ENCODE data around the gene FOXO3.

FOXO3 gene

DNA sequence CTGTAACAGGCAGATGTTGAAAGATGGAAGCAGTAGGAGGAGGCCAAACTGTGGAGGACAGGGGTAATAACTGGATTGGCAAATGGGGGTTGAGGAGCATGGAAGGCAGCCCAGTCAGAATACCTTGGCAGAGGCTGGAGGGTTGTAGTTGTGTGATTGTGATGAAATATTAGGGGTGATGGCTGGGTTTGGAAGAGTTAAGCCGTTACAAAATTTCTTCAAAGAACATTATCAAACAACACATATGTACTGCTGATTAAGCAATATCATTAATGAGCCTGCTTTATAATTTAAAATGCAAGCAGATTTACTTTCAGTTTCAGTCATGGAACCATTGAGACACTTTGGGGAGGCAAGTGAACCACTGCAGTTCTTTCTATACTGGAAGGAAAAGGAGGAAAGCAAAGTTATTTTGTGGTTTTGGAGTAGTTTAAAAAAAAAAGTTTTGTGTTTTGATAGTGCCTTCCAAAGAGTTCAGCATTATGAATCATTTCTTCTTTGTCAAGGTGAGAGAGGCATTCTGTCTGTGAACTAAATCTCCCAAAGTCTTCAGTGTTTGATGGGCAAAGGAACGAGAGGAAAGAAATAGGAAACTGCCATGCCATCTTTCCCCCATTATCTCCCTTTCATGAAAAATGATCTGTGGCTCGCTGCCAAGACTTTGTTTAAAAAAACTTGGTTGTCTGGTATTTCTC, 20.7 kb downstream of the FOXO3 start:
- TF ChIP-seq, protein P1, sequence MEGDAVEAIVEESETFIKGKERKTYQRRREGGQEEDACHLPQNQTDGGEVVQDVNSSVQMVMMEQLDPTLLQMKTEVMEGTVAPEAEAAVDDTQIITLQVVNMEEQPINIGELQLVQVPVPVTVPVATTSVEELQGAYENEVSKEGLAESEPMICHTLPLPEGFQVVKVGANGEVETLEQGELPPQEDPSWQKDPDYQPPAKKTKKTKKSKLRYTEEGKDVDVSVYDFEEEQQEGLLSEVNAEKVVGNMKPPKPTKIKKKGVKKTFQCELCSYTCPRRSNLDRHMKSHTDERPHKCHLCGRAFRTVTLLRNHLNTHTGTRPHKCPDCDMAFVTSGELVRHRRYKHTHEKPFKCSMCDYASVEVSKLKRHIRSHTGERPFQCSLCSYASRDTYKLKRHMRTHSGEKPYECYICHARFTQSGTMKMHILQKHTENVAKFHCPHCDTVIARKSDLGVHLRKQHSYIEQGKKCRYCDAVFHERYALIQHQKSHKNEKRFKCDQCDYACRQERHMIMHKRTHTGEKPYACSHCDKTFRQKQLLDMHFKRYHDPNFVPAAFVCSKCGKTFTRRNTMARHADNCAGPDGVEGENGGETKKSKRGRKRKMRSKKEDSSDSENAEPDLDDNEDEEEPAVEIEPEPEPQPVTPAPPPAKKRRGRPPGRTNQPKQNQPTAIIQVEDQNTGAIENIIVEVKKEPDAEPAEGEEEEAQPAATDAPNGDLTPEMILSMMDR (IDR thresholded peaks at IDR 0.05; ENCODE audit: control insufficient read depth, insufficient read depth, low read depth, low read length, missing control alignments): no peak
- no peak for DNase-seq (ENCODE audit: low read depth)
- peak overlapping the region; percentile 29 for H3K4me3 ChIP-seq (ENCODE audit: control insufficient read depth, low read depth, low read length)

DNA sequence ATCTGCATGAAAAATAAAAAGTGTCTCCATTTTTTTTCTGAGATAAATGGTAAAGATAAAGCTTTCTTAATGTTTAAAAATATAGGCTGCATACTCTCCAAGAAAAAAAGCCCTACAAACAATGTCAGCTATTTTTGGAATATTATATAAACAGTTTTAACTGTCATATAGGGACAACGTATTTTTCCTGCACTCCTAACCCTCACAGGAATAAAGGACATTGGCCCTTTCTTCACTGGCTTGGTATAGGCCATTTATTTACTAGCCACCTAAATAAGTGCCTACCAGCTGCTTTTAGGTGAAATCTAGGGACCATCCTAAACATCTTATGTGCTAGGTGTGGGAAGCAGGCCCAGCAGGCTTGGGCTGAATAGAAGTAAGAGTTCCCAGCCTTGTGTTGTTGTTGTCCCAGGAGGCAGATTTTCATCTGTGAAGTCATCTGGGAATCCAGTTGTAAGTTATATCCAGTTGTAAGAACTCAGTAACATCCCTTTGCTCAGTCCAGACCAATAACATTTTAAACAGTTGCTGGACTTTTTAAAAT, 21.3 kb downstream of the FOXO3 start:
- no peak overlapping the region for H3K4me3 ChIP-seq (ENCODE audit: control insufficient read depth, low read depth, low read length)
- TF ChIP-seq, protein P1 (IDR thresholded peaks at IDR 0.05; ENCODE audit: control insufficient read depth, insufficient read depth, low read depth, low read length, missing control alignments): no peak
- DNase-seq (ENCODE audit: low read depth): no peak

DNA sequence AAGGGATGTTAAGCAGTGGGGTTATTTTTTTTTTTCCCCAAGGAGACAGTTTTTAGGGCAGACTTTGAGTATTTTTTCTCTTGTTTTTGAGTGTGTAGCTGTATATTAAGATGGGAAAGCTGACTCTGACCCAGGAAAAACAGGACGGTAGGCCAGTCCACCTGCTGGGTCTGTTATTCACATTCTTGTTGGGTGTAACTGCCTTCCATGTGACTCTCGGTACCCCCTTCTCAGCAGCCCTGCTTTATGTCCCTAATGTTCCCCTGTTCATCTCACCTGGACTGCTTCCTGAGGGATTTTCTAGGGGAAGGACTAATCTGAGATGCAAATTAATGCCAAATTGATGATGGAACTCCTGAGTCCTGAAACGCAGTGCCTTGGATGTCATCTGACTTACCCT, 21.9 kb downstream of the FOXO3 start:
- TF ChIP-seq, protein P1 (IDR thresholded peaks at IDR 0.05; ENCODE audit: control insufficient read depth, insufficient read depth, low read depth, low read length, missing control alignments): no peak
- no peak overlapping the region for H3K4me3 ChIP-seq (ENCODE audit: control insufficient read depth, low read depth, low read length)
- DNase-seq (ENCODE audit: low read depth): no peak

DNA sequence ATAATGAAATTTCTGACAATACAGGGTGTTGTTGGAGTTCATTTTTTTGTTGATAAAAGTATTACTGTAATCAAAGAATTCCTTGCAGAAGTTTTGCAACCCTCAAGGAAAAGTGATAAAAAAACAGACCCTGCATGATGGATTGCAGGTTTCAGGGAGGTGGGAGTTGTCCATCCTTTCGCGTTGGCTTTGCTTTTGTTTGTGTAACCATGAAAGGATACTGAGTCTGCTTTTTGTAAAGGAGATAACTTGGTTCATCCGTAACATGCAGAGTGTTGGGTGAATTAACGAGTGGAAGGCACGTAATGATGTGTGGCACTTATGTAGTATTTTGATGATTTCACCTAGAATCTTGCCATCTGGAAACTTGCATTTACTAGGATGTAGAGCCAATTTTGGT, 23.6 kb downstream of the FOXO3 start:
- TF ChIP-seq, protein P1 (IDR thresholded peaks at IDR 0.05; ENCODE audit: control insufficient read depth, insufficient read depth, low read depth, low read length, missing control alignments): no peak
- H3K4me3 ChIP-seq (ENCODE audit: control insufficient read depth, low read depth, low read length): no peak overlapping the region
- no peak for DNase-seq (ENCODE audit: low read depth)

DNA sequence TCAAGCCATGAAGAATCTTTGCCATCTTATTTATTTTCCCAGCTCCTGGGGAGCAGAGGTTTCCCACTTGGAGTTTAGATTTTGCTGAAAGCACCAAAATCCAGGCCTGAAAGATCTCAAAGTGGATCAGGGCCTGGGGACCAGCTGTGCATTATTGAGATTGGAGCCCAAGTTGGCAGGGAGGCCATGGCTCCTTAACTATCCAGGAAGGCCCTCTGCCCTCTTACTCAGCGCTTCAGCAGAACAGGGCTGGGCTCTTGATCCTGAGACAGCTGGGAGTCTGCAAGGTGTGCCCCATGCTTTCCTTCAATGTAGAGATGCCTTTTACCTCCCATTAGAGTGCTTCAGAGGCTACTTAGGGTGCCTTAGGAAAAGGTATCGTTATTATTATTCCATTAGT, 24.6 kb downstream of the FOXO3 start:
- TF ChIP-seq, protein P1 (IDR thresholded peaks at IDR 0.05; ENCODE audit: control insufficient read depth, insufficient read depth, low read depth, low read length, missing control alignments): no peak
- DNase-seq (ENCODE audit: low read depth): no peak
- no peak overlapping the region for H3K4me3 ChIP-seq (ENCODE audit: control insufficient read depth, low read depth, low read length)

DNA sequence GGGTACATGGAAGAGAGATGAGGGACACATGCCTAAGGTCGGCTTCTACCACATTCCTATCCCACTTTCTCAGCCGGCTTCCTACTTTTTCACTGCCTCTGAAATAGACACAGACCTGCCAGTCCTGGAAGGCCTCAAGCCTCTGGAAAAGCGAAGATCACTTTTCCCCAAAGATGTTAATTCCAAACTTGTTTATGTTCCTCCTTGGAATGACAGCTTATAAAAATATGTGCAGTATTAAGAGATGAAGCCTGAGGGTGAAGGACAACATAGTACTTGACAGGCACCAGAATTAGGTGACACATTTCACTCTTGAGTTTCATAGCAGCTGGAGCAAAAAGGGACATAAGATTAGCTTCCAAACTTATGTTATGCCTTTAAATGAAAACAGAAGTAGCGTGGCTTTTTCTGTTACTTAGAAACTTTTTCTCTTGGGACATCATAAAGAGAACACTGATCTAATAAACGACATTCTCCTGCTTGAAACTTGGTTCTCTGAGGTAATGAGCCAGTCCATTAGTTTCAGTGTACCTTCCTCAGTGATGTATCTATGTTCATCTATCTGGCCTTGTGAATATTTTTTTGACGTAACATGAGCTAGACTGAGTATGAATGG, 25.3 kb downstream of the FOXO3 start:
- H3K4me3 ChIP-seq (ENCODE audit: control insufficient read depth, low read depth, low read length): no peak overlapping the region
- TF ChIP-seq, protein P1 (IDR thresholded peaks at IDR 0.05; ENCODE audit: control insufficient read depth, insufficient read depth, low read depth, low read length, missing control alignments): no peak
- DNase-seq (ENCODE audit: low read depth): no peak

All from AG09309 (cell line).